Astrocyte (in vitro differentiated cells and primary cell): Measurements from ENCODE around the gene FRY. TPM values are rescaled to one million over a fixed set of nuclear protein-coding genes. Genes with fewer than 3 reads are reported as not detected.
A peak's percentile ranks its signal among the peaks of the same experiment; 100 is the strongest.

Source experiments
- DNase-seq: peaks from one replicate; pipeline ENCODE4 v3.0.0-alpha.2; 2010; ENCODE audit warnings: low read depth
- FAIRE-seq: peaks from 2 replicates; lab custom pipeline; 2011; peaks lifted over from hg19 to GRCh38; lab: Jason Lieb, UNC
- H2AFZ ChIP-seq: 2 replicates; pipeline ENCODE4 v1.6.0; 2012; ENCODE audit warnings: low read depth, low read length, inconsistent platforms
- H3K27ac ChIP-seq: 2 replicates; pipeline ENCODE4 v1.5.1; 2011; ENCODE audit warnings: low read depth, low read length, inconsistent platforms
- H3K27me3 ChIP-seq: 2 replicates; pipeline ENCODE4 v1.6.0; 2011; ENCODE audit warnings: low read length, inconsistent platforms; ENCODE audit not compliant: insufficient read depth
- H3K36me3 ChIP-seq: 2 replicates; pipeline ENCODE4 v1.5.1; 2011; ENCODE audit warnings: low read length, inconsistent platforms; ENCODE audit not compliant: insufficient read depth
- H3K4me1 ChIP-seq: 2 replicates; pipeline ENCODE4 v1.5.1; 2011; ENCODE audit warnings: low read length, inconsistent platforms; ENCODE audit not compliant: insufficient read depth
- H3K4me2 ChIP-seq: 2 replicates; pipeline ENCODE4 v1.6.0; 2012; ENCODE audit warnings: low read length, inconsistent platforms
- H3K4me3 ChIP-seq: 2 replicates; pipeline ENCODE4 v1.5.1; 2011; ENCODE audit warnings: low read depth, mild to moderate bottlenecking, low read length, inconsistent platforms; ENCODE audit not compliant: insufficient read depth
- H3K79me2 ChIP-seq: 2 replicates; pipeline ENCODE4 v1.6.0; 2012; ENCODE audit warnings: mild to moderate bottlenecking, low read length, inconsistent platforms; ENCODE audit not compliant: insufficient read depth
- H3K9ac ChIP-seq: 2 replicates; pipeline ENCODE4 v1.6.0; 2012; ENCODE audit warnings: mild to moderate bottlenecking, low read length, inconsistent platforms
- H3K9me3 ChIP-seq: 2 replicates; pipeline ENCODE4 v1.5.1; 2012; ENCODE audit warnings: low read depth, mild to moderate bottlenecking, low read length, inconsistent platforms; ENCODE audit not compliant: insufficient read depth
- H4K20me1 ChIP-seq: 2 replicates; pipeline ENCODE4 v1.6.0; 2012; ENCODE audit warnings: low read length, inconsistent platforms; ENCODE audit not compliant: insufficient read depth
- H3K27ac Mint-ChIP-seq: one replicate; pipeline ENCODE4 v1.8.0; 2021; ENCODE audit warnings: mild to moderate bottlenecking, mixed read lengths; ENCODE audit not compliant: unreplicated experiment
- H3K27me3 Mint-ChIP-seq: one replicate; pipeline ENCODE4 v1.8.0; 2021; ENCODE audit warnings: low read depth, mixed read lengths; ENCODE audit not compliant: unreplicated experiment
- H3K36me3 Mint-ChIP-seq: one replicate; pipeline ENCODE4 v1.8.0; 2021; ENCODE audit warnings: low read depth, mixed read lengths; ENCODE audit not compliant: unreplicated experiment
- H3K4me1 Mint-ChIP-seq: one replicate; pipeline ENCODE4 v1.8.0; 2021; ENCODE audit warnings: low read depth, mixed read lengths; ENCODE audit not compliant: unreplicated experiment
- H3K4me3 Mint-ChIP-seq: one replicate; pipeline ENCODE4 v1.8.0; 2021; ENCODE audit warnings: mild to moderate bottlenecking, moderate library complexity, mixed read lengths; ENCODE audit not compliant: unreplicated experiment
- H3K9me3 Mint-ChIP-seq: one replicate; pipeline ENCODE4 v1.8.0; 2021; ENCODE audit warnings: mild to moderate bottlenecking, mixed read lengths; ENCODE audit not compliant: unreplicated experiment
- EZH2 ChIP-seq: IDR thresholded peaks from 2 replicates; pipeline ENCODE4 v1.6.1; 2012; ENCODE audit warnings: mild to moderate bottlenecking, low read length, inconsistent platforms; ENCODE audit not compliant: insufficient read depth
- total RNA-seq: library from RNA; stranded (reverse); gene quantifications from 2 replicates; pipeline ENCODE4 v1.2.1, GENCODE V29; 2021
- TF ChIP-seq, protein P1 (sequence below): IDR thresholded peaks from 2 replicates; pipeline ENCODE4 v1.5.1; 2011; ENCODE audit warnings: low read depth, mild to moderate bottlenecking, inconsistent platforms, low read length, moderate library complexity; ENCODE audit not compliant: insufficient read depth

FRY gene
- total RNA-seq, 1 donor from 2014 or later = 4.6 TPM

DNA sequence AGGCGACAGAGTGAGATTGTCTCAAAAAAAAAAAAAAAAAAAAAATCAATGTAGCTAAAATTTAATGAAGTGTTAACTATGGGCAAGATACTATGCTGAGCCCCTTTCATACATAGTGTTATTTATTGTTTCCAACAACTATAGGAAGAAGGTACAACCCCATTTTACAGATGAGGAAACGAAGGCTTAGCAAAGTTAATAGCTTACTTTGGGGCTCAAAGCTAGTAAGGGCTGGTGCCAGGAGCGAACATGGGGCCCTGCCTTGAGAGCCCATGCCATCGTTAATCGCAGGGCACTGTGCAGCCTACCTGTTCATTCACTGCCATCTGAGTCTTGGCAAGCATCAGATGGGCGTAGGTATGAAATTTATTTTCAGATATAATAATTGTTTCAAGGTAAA, 1.9 kb upstream of the FRY start:
- Mint-ChIP-seq H3K27me3 (no peaks in the 10 kb centered on the region), H3K9me3 (no peaks in the 10 kb centered on the region), H3K27ac (no peak overlapping the region), H3K4me1 (peaks cover 5% of the 10 kb centered on the region), H3K36me3 (no peaks in the 10 kb centered on the region), H3K4me3 (no peak overlapping the region)
- no peaks in the 10 kb centered on the region for H3K36me3 ChIP-seq
- no peaks in the 10 kb centered on the region for H4K20me1 ChIP-seq
- H3K4me1 ChIP-seq = peaks cover 3% of the 10 kb centered on the region
- no peaks in the 10 kb centered on the region for H3K27me3 ChIP-seq
- H2AFZ ChIP-seq = no peak overlapping the region
- H3K9ac ChIP-seq = no peak overlapping the region
- DNase-seq = no peak
- H3K79me2 ChIP-seq = no peaks in the 10 kb centered on the region
- H3K4me3 ChIP-seq = no peak overlapping the region
- no peak overlapping the region for H3K4me2 ChIP-seq
- TF ChIP-seq, protein P1, sequence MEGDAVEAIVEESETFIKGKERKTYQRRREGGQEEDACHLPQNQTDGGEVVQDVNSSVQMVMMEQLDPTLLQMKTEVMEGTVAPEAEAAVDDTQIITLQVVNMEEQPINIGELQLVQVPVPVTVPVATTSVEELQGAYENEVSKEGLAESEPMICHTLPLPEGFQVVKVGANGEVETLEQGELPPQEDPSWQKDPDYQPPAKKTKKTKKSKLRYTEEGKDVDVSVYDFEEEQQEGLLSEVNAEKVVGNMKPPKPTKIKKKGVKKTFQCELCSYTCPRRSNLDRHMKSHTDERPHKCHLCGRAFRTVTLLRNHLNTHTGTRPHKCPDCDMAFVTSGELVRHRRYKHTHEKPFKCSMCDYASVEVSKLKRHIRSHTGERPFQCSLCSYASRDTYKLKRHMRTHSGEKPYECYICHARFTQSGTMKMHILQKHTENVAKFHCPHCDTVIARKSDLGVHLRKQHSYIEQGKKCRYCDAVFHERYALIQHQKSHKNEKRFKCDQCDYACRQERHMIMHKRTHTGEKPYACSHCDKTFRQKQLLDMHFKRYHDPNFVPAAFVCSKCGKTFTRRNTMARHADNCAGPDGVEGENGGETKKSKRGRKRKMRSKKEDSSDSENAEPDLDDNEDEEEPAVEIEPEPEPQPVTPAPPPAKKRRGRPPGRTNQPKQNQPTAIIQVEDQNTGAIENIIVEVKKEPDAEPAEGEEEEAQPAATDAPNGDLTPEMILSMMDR = no peak
- no peak for TF ChIP-seq EZH2
- H3K9me3 ChIP-seq = no peaks in the 10 kb centered on the region
- FAIRE-seq = no peak
- H3K27ac ChIP-seq = no peak overlapping the region

DNA sequence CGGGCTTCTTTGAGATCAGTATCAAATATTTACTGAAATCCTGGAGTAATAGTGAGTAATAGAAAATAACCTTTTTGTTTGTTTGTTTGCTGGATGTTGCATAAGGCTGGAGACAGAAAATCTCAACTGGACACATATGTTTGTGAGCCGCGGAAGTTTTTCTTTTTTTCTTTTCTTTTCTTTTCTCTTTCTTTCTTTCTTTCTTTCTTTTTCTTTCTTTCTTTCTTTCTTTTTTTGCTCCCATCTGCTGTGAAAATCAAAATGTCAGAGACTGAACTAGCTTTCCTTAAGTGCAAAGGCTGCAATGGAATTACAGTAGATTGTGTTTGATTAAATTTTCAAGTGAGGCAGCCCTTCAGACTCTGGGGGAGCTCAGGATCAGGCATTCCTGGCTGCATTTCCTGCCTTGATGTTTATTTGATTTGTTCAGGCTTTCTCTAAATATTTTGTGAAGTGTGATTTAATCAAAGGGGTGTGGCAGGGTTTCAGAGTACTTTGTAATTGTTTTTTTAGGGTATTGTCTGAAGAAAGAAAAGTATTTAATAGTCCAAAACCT, 319 bp downstream of the FRY start:
- TF ChIP-seq, protein P1 = no peak
- TF ChIP-seq EZH2 = no peak
- Mint-ChIP-seq H3K9me3 (no peaks in the 10 kb centered on the region), H3K36me3 (no peaks in the 10 kb centered on the region), H3K27ac (peak overlapping the region; percentile 70), H3K27me3 (no peaks in the 10 kb centered on the region), H3K4me1 (peaks cover 11% of the 10 kb centered on the region), H3K4me3 (peak overlapping the region; percentile 95)
- Histone ChIP-seq H2AFZ (peak overlapping the region; percentile 95), H4K20me1 (no peaks in the 10 kb centered on the region), H3K4me1 (peaks cover 3% of the 10 kb centered on the region), H3K27ac (no peak overlapping the region), H3K36me3 (no peaks in the 10 kb centered on the region), H3K27me3 (no peaks in the 10 kb centered on the region), H3K9ac (peak overlapping the region; percentile 75), H3K79me2 (no peaks in the 10 kb centered on the region), H3K4me3 (peak overlapping the region; percentile 75), H3K4me2 (peak overlapping the region; percentile 94), H3K9me3 (no peaks in the 10 kb centered on the region)
- FAIRE-seq = no peak
- DNase-seq = no peak

DNA sequence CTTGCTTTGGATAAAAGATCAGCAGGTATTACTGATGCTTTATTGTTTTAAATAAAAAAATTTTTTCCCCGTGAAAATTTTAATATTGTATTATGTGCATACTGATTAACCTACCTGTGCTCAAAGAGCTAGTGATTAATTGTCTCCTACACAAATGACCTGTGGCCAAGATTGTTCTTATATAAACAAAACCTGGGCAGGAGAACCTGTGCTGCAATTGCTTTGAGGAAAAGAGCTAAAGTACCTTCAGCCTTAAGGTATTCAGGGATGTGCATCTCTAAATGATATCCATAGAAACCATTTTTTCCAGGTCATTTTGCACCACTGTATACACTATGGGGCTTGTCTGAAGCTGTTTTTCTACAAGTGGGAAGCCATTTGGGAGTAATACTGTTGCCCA, 1.2 kb downstream of the FRY start:
- H3K27ac Mint-ChIP-seq = no peak overlapping the region
- Histone ChIP-seq H3K27ac (no peak overlapping the region), H3K4me3 (no peak overlapping the region), H3K27me3 (no peaks in the 10 kb centered on the region), H2AFZ (no peak overlapping the region), H3K9me3 (no peaks in the 10 kb centered on the region), H3K4me2 (no peak overlapping the region), H3K4me1 (peaks cover 3% of the 10 kb centered on the region), H4K20me1 (no peaks in the 10 kb centered on the region), H3K79me2 (no peaks in the 10 kb centered on the region), H3K9ac (no peak overlapping the region), H3K36me3 (no peaks in the 10 kb centered on the region)
- H3K4me3 Mint-ChIP-seq = no peak overlapping the region
- H3K9me3 Mint-ChIP-seq = no peaks in the 10 kb centered on the region
- peaks cover 11% of the 10 kb centered on the region for H3K4me1 Mint-ChIP-seq
- DNase-seq (no peak), FAIRE-seq (no peak)
- H3K27me3 Mint-ChIP-seq = no peaks in the 10 kb centered on the region
- TF ChIP-seq EZH2 = no peak
- TF ChIP-seq, protein P1 = no peak
- no peaks in the 10 kb centered on the region for H3K36me3 Mint-ChIP-seq
